Lower leg skin (tissue), 3 donors: Measurements from ENCODE around the gene CHPF2.

Source experiments
- CTCF ChIP-seq, 3 donors: fragments of 450-650 bp; IDR thresholded peaks; one replicate each; pipeline ENCODE4 v1.5.1; 2016; ENCODE audit warnings: antibody characterized with exemption in 3 of 3, mild to moderate bottlenecking in 3 of 3, moderate library complexity in 2 of 3
- POLR2A ChIP-seq, 2 donors: fragments of 450-650 bp; IDR thresholded peaks; one replicate each; pipeline ENCODE4 v1.6.1; 2016 to 2017; ENCODE audit warnings: antibody characterized with exemption in 2 of 2, mild to moderate bottlenecking in 1 of 2, moderate library complexity in 1 of 2

- TF ChIP-seq POLR2A (IDR thresholded peaks at IDR 0.05) (no peak), CTCF (IDR thresholded peaks at IDR 0.05) (no peak)
Observed at GRCh38 chr7:151189038-151189437, 43.2 kb upstream of the CHPF2 start.
